Small intestine (tissue), 7 donors: ENCODE data around the gene THSD4. TPM values are rescaled to one million over a fixed set of nuclear protein-coding genes. Genes with fewer than 3 reads are reported as not detected.

Source experiments
- DNase-seq, 2 donors: peaks; one replicate each; pipeline versions ENCODE4 v3.0.0 to v3.0.0-alpha.2; 2013
- FAIRE-seq: peaks from 2 replicates; lab custom pipeline; 2012; peaks lifted over from hg19 to GRCh38; lab: Jason Lieb, UNC
- H3K27ac ChIP-seq, 3 donors: one replicate each; pipeline ENCODE4 v1.5.1; 2013; ENCODE audit warnings: low read length in 2 of 3, mild to moderate bottlenecking in 2 of 3, control low read depth in 1 of 3, inconsistent platforms in 1 of 3, low read depth in 1 of 3, moderate library complexity in 1 of 3
- H3K27me3 ChIP-seq, 3 donors: one replicate each; pipeline ENCODE4 v1.6.1; 2013; ENCODE audit warnings: low read length in 3 of 3, inconsistent platforms in 1 of 3; ENCODE audit not compliant: control insufficient read depth in 3 of 3, insufficient read depth in 3 of 3
- H3K36me3 ChIP-seq, 3 donors: one replicate each; pipeline ENCODE4 v1.6.1; 2013; ENCODE audit warnings: low read length in 3 of 3, inconsistent platforms in 1 of 3, low read depth in 1 of 3, mild to moderate bottlenecking in 1 of 3, moderate library complexity in 1 of 3; ENCODE audit not compliant: control insufficient read depth in 3 of 3, insufficient read depth in 2 of 3
- H3K4me1 ChIP-seq, 3 donors: one replicate each; pipeline ENCODE4 v1.6.1; 2013; ENCODE audit warnings: low read length in 2 of 3, inconsistent platforms in 1 of 3, low read depth in 1 of 3, mild to moderate bottlenecking in 1 of 3, moderate library complexity in 1 of 3; ENCODE audit not compliant: control insufficient read depth in 3 of 3, insufficient read depth in 2 of 3
- H3K4me3 ChIP-seq, 3 donors: one replicate each; pipeline ENCODE4 v1.5.1; 2013; ENCODE audit warnings: low read length in 3 of 3, control low read depth in 1 of 3, inconsistent platforms in 1 of 3, low read depth in 1 of 3, mild to moderate bottlenecking in 1 of 3, moderate library complexity in 1 of 3
- H3K9me3 ChIP-seq, 2 donors: one replicate each; pipeline ENCODE4 v1.6.1; 2013; ENCODE audit warnings: low read depth in 1 of 2, low read length in 1 of 2; ENCODE audit not compliant: control insufficient read depth in 2 of 2, insufficient read depth in 1 of 2
- WGBS, 3 donors: extraction: QIAGEN DNeasy Blood & Tissue Kit; methylation state at CpG; one replicate each; pipeline ENCODE4 v1.1.7; 2013; 5-methylcytosine and 5-hydroxymethylcytosine counted together
- polyA plus RNA-seq, 4 donors: library from polyadenylated mRNA; stranded (reverse) in 3 of 4; unstranded in 1 of 4; fragments of 200-250 nt in 3 of 4; fragments of 120-200 nt in 1 of 4; gene quantifications; one replicate each; pipeline versions ENCODE4 v1.2.1 to v1.2.3, GENCODE V29; 2013
- donor health status: healthy with polysubstance abuse.
- donor health status: control.
- donor health status: control.
- donor health status: Bipolar disorder and iron deficiency.
- donor health status: healthy.

Gene THSD4
- polyA plus RNA-seq, 4 donors: 3.6 to 14.4 (median 9.7) TPM

DNA sequence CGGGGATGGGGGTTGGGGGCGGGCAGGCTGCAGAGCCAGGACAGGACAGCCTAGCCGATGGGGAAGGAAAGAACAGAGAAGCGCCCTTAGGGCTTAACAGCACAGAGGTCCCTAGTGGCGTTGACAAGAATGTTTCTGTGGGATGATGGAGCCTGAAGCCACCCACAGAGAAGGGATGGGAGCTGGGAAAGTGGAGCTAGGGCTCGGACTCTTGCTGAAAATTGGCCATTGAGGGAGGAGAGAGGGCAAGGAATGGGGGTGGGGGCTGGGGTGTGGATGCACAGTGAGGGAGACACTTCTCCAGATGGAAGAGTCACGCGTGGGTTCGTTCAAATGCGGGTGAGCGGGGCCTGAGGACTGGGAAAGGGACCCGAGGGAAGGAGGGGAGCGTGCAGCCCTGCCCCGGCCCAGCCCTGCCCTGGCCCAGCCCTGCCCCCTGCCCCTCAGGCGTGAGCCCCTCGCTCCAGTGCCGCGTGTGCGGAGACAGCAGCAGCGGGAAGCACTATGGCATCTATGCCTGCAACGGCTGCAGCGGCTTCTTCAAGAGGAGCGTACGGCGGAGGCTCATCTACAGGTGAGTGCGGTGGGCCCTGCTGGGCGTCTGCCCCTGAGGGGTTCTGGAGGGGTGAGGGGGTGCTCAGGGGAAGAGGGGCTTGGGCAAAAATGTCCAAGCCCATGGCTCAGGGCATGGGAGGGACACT, 695.9 kb downstream of the THSD4 start:
- Histone ChIP-seq H3K27me3 (peaks cover 0 to 6% (median 0%) of the 10 kb centered on the region in 3 donors), H3K4me1 (peaks cover 0 to 3% (median 0%) of the 10 kb centered on the region in 3 donors), H3K36me3 (no peaks in the 10 kb centered on the region), H3K9me3 (no peaks in the 10 kb centered on the region), H3K27ac (no peak overlapping the region), H3K4me3 (no peak overlapping the region)
- WGBS, 3 donors: 90 to 92% (median 91%) methylated on average over 26 to 27 of the region's 27 CpGs
- FAIRE-seq (no peak), DNase-seq (no peak)

DNA sequence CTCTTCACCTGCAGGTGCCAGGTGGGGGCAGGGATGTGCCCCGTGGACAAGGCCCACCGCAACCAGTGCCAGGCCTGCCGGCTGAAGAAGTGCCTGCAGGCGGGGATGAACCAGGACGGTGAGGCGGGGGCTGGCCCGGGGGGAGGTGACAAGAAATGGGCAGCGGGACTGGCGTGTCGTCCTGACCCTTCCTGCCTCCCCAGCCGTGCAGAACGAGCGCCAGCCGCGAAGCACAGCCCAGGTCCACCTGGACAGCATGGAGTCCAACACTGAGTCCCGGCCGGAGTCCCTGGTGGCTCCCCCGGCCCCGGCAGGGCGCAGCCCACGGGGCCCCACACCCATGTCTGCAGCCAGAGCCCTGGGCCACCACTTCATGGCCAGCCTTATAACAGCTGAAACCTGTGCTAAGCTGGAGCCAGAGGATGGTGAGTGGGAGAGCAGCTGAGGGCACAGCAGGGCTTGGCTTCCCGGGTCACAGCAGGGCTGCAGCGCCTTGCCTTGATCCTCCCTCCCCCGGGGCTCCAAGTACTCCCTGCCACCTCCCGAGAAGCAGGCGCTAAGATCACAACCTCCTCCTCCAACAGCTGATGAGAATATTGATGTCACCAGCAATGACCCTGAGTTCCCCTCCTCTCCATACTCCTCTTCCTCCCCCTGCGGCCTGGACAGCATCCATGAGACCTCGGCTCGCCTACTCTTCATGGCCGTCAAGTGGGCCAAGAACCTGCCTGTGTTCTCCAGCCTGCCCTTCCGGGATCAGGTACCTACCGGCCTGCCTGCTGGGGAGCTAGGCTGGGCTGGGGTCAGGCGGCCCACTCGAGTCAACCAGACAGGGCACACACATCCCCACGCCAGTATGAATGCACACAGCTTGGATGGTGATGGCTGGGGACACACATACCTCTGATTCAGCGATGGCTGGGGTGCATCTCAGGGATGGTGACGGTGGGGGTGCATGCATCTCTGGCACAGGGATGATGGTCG, 696.8 kb downstream of the THSD4 start:
- no peak overlapping the region for H3K27ac ChIP-seq

DNA sequence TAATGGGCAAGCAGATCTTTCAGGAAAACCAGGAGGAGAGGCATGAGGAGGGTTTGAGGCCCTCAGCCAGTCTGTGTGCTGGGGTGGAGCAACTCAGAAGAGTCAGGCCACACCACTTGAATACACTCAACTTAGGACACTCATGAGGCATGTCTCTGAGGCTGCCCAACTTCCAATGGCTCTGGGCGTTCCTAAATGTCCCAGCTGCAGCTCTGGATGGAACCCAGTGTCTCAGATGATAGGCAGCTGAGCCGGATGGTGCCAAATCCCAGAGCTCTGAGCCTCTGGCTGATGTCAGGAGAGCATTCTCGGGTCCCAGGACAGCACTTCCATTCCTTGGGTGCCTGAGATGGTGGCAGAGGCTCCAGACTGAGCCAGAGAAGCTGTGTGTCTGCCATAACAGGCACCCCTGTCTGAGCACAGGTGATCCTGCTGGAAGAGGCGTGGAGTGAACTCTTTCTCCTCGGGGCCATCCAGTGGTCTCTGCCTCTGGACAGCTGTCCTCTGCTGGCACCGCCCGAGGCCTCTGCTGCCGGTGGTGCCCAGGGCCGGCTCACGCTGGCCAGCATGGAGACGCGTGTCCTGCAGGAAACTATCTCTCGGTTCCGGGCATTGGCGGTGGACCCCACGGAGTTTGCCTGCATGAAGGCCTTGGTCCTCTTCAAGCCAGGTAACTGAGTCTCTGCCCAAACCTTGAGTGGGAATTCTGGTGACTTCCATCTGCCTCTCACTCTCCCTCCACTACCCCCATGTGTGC, 697.9 kb downstream of the THSD4 start:
- Histone ChIP-seq H3K4me3 (no peak overlapping the region), H3K4me1 (no peaks in the 10 kb centered on the region), H3K27me3 (peaks cover 0 to 6% (median 0%) of the 10 kb centered on the region in 3 donors), H3K27ac (no peak overlapping the region), H3K9me3 (peaks cover 0 to 3% of the 10 kb centered on the region in 2 donors), H3K36me3 (no peaks in the 10 kb centered on the region)
- DNase-seq (no peak), FAIRE-seq (no peak)
- WGBS, 3 donors: 86 to 90% (median 88%) methylated on average over 16 of the region's 16 CpGs

More for the DNA sequence above, 696.8 kb downstream of the THSD4 start:
- no peak overlapping the region for H3K4me3 ChIP-seq
- no peaks in the 10 kb centered on the region for H3K4me1 ChIP-seq
- DNase-seq (no peak), FAIRE-seq (no peak)
- no peaks in the 10 kb centered on the region for H3K9me3 ChIP-seq
- H3K36me3 ChIP-seq: no peaks in the 10 kb centered on the region
- WGBS, 3 donors: 91% methylated on average over 35 to 38 of the region's 38 CpGs
- peaks cover 0 to 6% (median 0%) of the 10 kb centered on the region in 3 donors for H3K27me3 ChIP-seq

DNA sequence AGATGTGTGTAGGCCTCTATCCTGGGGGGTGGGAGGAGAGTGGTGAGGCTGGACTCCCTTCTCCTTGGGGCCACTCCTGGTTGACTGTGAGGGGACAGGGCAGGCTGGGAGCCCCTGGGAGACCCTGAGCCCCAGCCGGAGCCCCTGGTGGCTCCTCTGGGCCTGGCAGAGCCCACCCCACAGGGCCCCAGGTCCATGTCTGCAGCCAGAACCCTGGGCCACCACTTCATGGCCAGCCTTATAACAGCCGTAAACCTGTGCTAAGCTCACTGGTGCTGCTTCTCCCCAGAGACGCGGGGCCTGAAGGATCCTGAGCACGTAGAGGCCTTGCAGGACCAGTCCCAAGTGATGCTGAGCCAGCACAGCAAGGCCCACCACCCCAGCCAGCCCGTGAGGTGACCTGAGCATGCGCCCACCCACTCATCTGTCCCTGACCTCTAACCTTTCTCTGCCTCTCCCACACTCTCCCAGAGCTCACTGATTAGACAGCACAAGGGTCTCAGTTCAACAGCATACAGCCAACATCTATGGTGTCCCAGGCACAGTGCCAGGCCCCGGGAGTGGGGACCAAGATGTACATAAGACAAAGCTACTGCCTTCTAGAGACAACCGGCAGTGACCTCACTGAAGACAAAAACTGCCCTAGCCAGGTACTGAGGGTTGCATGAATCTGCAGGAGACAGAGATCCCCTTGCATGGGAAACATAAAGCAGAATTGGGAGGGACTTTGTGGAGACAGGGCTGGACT, 698.6 kb downstream of the THSD4 start:
- Histone ChIP-seq H3K4me1 (no peaks in the 10 kb centered on the region), H3K4me3 (no peak overlapping the region), H3K27me3 (peaks cover 0 to 6% (median 0%) of the 10 kb centered on the region in 3 donors), H3K36me3 (no peaks in the 10 kb centered on the region), H3K27ac (no peak overlapping the region), H3K9me3 (peaks cover 0 to 3% of the 10 kb centered on the region in 2 donors)
- DNase-seq (no peak), FAIRE-seq (no peak)
- 86 to 88% (median 86%) methylated on average over 9 of the region's 9 CpGs for WGBS, 3 donors

- DNase-seq (no peak), FAIRE-seq (no peak)
- no peak overlapping the region for H3K4me3 ChIP-seq
- peaks cover 0 to 4% of the 10 kb centered on the region in 2 donors for H3K9me3 ChIP-seq
- peaks cover 0 to 6% (median 0%) of the 10 kb centered on the region in 3 donors for H3K27me3 ChIP-seq
- H3K4me1 ChIP-seq: no peaks in the 10 kb centered on the region
- 93 to 96% (median 95%) methylated on average over 3 of the region's 3 CpGs for WGBS, 3 donors
- H3K27ac ChIP-seq: no peak overlapping the region
- no peaks in the 10 kb centered on the region for H3K36me3 ChIP-seq
Observed at GRCh38 chr15:71815301-71815700, 700.0 kb downstream of the THSD4 start.

DNA sequence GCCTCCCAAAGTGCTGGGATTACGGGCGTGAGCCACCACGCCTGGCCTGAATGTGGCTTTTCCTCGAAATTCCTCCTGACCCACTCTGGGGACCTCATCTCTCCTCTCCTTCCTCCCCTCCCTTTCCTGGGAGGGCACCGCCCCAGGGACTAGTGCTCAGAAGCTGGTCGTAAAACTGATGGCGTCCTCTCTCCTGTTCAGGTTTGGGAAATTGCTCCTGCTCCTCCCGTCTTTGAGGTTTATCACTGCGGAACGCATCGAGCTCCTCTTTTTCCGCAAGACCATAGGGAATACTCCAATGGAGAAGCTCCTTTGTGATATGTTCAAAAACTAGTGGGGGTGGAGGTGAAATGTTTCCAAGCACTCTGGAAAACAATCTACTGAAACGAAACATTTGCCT, 702.1 kb downstream of the THSD4 start:
- no peaks in the 10 kb centered on the region for H3K36me3 ChIP-seq

DNA sequence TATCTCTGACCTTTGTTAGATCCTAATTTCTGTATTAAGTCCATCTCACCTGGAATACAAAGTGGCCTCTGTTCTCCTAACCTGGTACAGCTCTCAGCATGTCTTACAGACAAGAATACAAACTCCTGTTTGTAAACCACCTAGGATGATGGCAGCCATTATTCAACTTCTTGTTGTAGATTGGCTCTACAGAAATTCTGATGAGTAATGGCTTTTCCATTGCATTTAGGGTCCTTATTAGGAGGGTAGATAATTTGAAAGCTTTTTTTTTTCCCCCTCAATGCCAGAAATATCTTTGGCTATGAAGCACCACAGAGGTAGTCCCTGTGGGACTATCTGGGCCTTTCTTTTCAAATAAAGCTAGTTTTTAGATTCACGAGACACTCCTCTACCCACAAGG, 704.9 kb downstream of the THSD4 start:
- Histone ChIP-seq H3K9me3 (peaks cover 0 to 19% of the 10 kb centered on the region in 2 donors), H3K4me1 (no peaks in the 10 kb centered on the region), H3K27me3 (no peaks in the 10 kb centered on the region), H3K27ac (no peak overlapping the region), H3K36me3 (peaks cover 0 to 2% (median 0%) of the 10 kb centered on the region in 3 donors), H3K4me3 (no peak overlapping the region)
- DNase-seq: no peak
- 85 to 90% (median 86%) methylated on average over 1 of the region's 1 CpG for WGBS, 3 donors
- FAIRE-seq: no peak

More for the DNA sequence above, 702.1 kb downstream of the THSD4 start:
- 93 to 99% (median 96%) methylated on average over 13 of the region's 13 CpGs for WGBS, 3 donors
- no peak overlapping the region for H3K27ac ChIP-seq
- H3K9me3 ChIP-seq: peaks cover 0 to 19% of the 10 kb centered on the region in 2 donors
- FAIRE-seq (no peak), DNase-seq (no peak)
- H3K4me3 ChIP-seq: no peak overlapping the region
- no peaks in the 10 kb centered on the region for H3K27me3 ChIP-seq
- no peaks in the 10 kb centered on the region for H3K4me1 ChIP-seq
